ENCODE data around the gene SMIM3.
"Not testable (repeated sequence)": the region's sequence is repeated elsewhere in the genome, so short reads cannot be mapped to it uniquely, and the experiment has no call there.

SMIM3 gene

DNA sequence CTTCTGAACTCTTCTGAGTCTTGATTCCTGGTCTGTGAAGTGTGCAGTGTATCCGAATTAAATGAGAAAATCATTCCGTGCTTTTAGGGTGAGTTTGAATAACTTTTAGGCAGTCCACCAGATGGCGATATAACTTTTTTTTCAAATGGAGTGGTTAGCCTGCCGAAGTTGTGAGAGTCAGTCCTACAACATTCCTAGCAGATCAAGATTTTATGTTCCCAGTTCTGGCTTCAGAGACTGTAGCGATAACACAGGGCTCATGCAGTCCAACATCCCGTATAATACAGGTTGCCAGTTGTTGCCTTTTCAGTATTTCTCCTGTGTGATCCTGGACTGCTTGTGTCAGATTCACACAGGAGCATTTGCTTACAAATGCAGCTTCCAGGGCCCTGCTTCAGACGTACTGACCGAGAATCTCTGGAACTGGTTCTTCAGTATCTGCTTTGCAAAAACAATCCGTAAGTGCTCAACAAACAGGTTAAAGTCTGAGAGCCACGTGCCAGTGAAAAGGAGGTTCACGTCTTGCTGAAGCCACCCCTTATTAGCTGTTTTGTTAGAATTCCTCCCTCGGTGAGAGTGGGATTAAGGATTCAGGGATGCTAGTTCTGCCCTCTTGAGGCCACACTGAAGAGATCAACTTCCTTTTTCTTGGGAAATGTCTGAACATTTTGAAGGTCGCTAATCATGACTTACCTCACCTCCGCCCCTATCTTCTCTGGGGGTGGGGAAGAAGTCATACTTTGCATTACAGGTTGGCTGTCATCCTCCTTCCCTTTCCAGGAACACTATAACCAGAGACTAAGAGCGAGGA, 22.8 kb downstream of the SMIM3 start:
- no peak for FAIRE-seq

GRCh38 chr5:150804388-150804787, 25.8 kb downstream of the SMIM3 start:
- no peak for FAIRE-seq

DNA sequence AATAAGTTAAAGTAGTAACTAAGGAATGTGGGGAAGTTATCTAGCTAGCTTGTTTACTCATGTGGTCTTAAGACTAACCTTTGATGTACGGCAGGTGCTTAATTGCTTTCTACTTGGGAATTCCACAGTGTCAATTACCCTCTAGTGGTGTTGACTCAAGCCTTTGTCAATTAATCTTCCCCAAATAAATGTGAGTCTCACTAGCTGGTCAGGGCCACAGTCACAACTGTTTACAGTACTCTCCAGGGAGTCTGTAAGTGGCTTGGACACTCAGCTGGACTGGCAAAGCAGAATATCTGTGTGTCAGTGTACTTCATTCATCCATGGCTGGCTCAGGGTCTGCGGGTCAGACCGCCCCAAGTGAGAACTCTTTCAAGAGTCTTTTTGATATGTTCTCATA, 30.8 kb downstream of the SMIM3 start:
- FAIRE-seq: no peak

GRCh38 chr5:150815010-150815409, 36.5 kb downstream of the SMIM3 start:
- no peak for FAIRE-seq

GRCh38 chr5:150816946-150817345, 38.4 kb downstream of the SMIM3 start:
- no peak for FAIRE-seq

DNA sequence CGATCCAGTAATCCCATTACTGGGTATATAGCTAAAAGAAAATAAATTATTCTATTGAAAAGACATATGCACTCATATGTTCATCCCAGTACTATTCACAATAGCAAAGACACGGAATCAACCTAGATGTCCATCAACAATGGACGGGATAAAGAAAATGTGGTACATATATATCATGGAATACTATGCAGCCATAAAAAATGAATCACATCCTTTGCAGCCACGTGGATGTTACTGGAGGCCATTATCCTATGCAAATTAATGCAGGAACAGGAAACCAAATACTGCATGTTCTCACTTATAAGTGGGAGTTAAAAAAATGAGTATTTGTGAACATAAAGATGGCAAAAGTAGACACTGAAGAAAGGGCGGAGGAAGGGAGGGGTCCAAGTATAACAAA, 51.2 kb downstream of the SMIM3 start:
- FAIRE-seq: no peak

- not testable (repeated sequence) for FAIRE-seq
Observed at GRCh38 chr5:150831821-150832220, 53.3 kb downstream of the SMIM3 start.

GRCh38 chr5:150836064-150836463, 57.5 kb downstream of the SMIM3 start:
- FAIRE-seq: no peak

DNA sequence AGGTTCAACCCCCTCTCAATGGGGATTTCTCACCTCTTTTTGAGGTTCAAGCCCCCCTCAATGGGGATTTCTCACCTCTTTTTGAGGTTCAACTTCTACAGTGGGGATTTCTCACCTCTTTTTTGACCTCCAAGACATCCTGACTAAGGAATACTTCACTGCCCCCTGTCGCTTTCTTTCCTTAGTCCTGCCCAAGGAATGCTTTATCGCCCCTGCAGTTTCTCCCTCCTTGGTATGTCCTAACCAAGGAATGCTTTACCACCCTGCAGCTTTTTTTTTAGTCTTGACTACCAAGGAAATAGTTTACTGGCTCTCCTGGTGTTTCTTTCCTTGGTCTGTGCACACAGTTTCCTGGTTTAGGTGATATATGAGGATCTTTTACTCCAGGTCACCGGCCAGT, 58.1 kb downstream of the SMIM3 start:
- FAIRE-seq: no peak

- FAIRE-seq: not testable (repeated sequence)
Observed at GRCh38 chr5:150845185-150845859, 66.8 kb downstream of the SMIM3 start.

DNA sequence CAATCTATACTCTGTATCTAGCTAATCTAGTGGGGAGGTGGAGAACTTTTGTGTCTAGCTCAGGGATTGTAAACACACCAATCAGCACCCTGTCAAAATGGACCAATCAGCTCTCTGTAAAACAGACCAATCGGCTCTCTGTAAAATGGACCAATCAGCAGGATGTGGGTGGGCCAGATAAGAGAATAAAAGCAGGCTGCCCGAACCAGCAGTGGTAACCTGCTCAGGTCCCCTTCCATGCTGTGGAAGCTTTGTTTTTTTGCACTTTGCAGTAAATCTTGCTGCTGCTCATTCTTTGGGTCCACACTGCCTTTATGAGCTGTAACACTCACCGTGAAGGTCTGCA, 67.7 kb downstream of the SMIM3 start, which contains the start of gene IRGM:
TSS of gene IRGM (plus strand) at position 214 of the 346 bp plus-strand sequence. CDS start 1,603 bp downstream, outside the sequence.
- FAIRE-seq: not testable (repeated sequence)
